IPS-20b (cell line): ENCODE measurements around the gene RPP25.

Experiments used
- H3K27ac ChIP-seq: one replicate; pipeline ENCODE4 v1.5.1; 2013; ENCODE audit warnings: low read length
- H3K27me3 ChIP-seq: 2 replicates; pipeline ENCODE4 v1.6.1; 2013; ENCODE audit warnings: mild to moderate bottlenecking, low read length, inconsistent platforms; ENCODE audit not compliant: insufficient read depth
- H3K36me3 ChIP-seq: 2 replicates; pipeline ENCODE4 v1.6.1; 2013; ENCODE audit warnings: low read depth, mild to moderate bottlenecking, inconsistent platforms, low read length, moderate library complexity; ENCODE audit not compliant: insufficient read depth
- H3K4me1 ChIP-seq: 2 replicates; pipeline ENCODE4 v1.6.1; 2013; ENCODE audit warnings: mild to moderate bottlenecking, control low read depth, inconsistent platforms, low read length, moderate library complexity; ENCODE audit not compliant: insufficient read depth
- H3K4me3 ChIP-seq: 2 replicates; pipeline ENCODE4 v1.5.1; 2013; ENCODE audit warnings: mild to moderate bottlenecking, low read length, inconsistent platforms
- H3K9ac ChIP-seq: 2 replicates; pipeline ENCODE4 v1.6.1; 2013; ENCODE audit warnings: low read depth, mild to moderate bottlenecking, inconsistent platforms, low read length, moderate library complexity
- H3K9me3 ChIP-seq: 2 replicates; pipeline ENCODE4 v1.6.1; 2013; ENCODE audit warnings: mild to moderate bottlenecking, low read depth, low read length, inconsistent platforms; ENCODE audit not compliant: insufficient read depth

Gene RPP25

GRCh38 chr15:74961616-74962015, 5.0 kb upstream of the RPP25 start:
- no peak overlapping the region for H3K4me3 ChIP-seq

GRCh38 chr15:74960995-74961588, 4.5 kb upstream of the RPP25 start:
- peaks cover 63% of the 10 kb centered on the region for H3K27me3 ChIP-seq
- no peak overlapping the region for H3K27ac ChIP-seq
- no peaks in the 10 kb centered on the region for H3K9me3 ChIP-seq
- no peak overlapping the region for H3K9ac ChIP-seq
- H3K4me1 ChIP-seq, result no peaks in the 10 kb centered on the region; the same call in 1 of the 2 replicates
- H3K4me3 ChIP-seq, result no peak overlapping the region
- H3K36me3 ChIP-seq, result no peaks in the 10 kb centered on the region

More at GRCh38 chr15:74961616-74962015, 5.0 kb upstream of the RPP25 start:
- Histone ChIP-seq H3K27ac (no peak overlapping the region), H3K36me3 (no peaks in the 10 kb centered on the region), H3K27me3 (peaks cover 60% of the 10 kb centered on the region), H3K9me3 (no peaks in the 10 kb centered on the region), H3K4me1 (no peaks in the 10 kb centered on the region; the same call in 1 of the 2 replicates), H3K9ac (no peak overlapping the region)

GRCh38 chr15:74960286-74960685, 3.7 kb upstream of the RPP25 start:
- Histone ChIP-seq H3K9me3 (no peaks in the 10 kb centered on the region), H3K4me3 (no peak overlapping the region), H3K36me3 (no peaks in the 10 kb centered on the region), H3K27ac (no peak overlapping the region), H3K27me3 (peaks cover 71% of the 10 kb centered on the region), H3K9ac (no peak overlapping the region), H3K4me1 (no peaks in the 10 kb centered on the region; the same call in 1 of the 2 replicates)

GRCh38 chr15:74959586-74959939, 3.0 kb upstream of the RPP25 start:
- H3K9me3 ChIP-seq, result no peaks in the 10 kb centered on the region
- H3K27ac ChIP-seq, result no peak overlapping the region
- no peaks in the 10 kb centered on the region; the same call in 1 of the 2 replicates for H3K4me1 ChIP-seq
- H3K9ac ChIP-seq, result no peak overlapping the region
- no peaks in the 10 kb centered on the region for H3K36me3 ChIP-seq
- peaks cover 78% of the 10 kb centered on the region for H3K27me3 ChIP-seq
- H3K4me3 ChIP-seq, result peak overlapping the region; percentile 75; the same call in 1 of the 2 replicates

GRCh38 chr15:74958908-74959585, 2.5 kb upstream of the RPP25 start:
- no peaks in the 10 kb centered on the region; the same call in 1 of the 2 replicates for H3K4me1 ChIP-seq
- H3K27me3 ChIP-seq, result peaks cover 80% of the 10 kb centered on the region
- H3K4me3 ChIP-seq, result peak overlapping the region; percentile 75
- H3K9me3 ChIP-seq, result no peaks in the 10 kb centered on the region
- H3K9ac ChIP-seq, result no peak overlapping the region
- H3K27ac ChIP-seq, result no peak overlapping the region
- no peaks in the 10 kb centered on the region for H3K36me3 ChIP-seq

GRCh38 chr15:74958320-74958907, 1.8 kb upstream of the RPP25 start:
- Histone ChIP-seq H3K4me3 (peak overlapping the region; percentile 75), H3K36me3 (no peaks in the 10 kb centered on the region), H3K4me1 (no peaks in the 10 kb centered on the region; the same call in 1 of the 2 replicates), H3K9me3 (no peaks in the 10 kb centered on the region), H3K27me3 (peaks cover 79% of the 10 kb centered on the region), H3K27ac (no peak overlapping the region), H3K9ac (no peak overlapping the region)

DNA sequence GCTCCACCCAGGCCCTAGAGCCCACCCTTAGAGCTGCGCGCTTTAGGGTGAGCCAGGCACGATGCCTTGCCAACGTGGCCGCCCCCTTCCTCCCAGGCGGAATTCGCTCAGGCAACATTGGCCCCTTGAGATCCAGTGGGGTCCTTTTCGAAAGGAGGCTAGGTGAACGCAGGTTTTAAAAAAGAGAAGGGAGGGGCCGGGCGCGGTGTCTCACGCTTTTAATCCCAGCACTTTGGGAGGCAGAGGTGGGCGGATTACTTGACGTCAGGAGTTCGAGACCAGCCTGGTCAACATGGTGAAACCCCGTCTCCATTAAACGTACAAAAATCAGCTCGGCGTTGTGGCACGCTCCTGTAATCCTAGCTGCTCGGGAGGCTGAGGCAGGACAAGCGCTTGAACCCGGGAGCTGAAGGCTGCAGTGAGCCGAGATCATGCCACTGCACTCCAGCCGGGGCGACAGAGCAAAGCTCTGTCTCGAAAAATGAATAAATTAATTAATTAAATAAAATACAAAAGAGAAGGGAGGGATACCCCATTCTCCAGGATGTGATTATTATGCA, 984 bp upstream of the RPP25 start:
- no peaks in the 10 kb centered on the region for H3K9me3 ChIP-seq
- no peaks in the 10 kb centered on the region for H3K36me3 ChIP-seq
- no peaks in the 10 kb centered on the region; the same call in 1 of the 2 replicates for H3K4me1 ChIP-seq
- H3K27ac ChIP-seq, result no peak overlapping the region
- H3K27me3 ChIP-seq, result peaks cover 70% of the 10 kb centered on the region
- H3K4me3 ChIP-seq, result peak overlapping the region; percentile 71
- peak overlapping the region; percentile 53; the same call in 1 of the 2 replicates for H3K9ac ChIP-seq

DNA sequence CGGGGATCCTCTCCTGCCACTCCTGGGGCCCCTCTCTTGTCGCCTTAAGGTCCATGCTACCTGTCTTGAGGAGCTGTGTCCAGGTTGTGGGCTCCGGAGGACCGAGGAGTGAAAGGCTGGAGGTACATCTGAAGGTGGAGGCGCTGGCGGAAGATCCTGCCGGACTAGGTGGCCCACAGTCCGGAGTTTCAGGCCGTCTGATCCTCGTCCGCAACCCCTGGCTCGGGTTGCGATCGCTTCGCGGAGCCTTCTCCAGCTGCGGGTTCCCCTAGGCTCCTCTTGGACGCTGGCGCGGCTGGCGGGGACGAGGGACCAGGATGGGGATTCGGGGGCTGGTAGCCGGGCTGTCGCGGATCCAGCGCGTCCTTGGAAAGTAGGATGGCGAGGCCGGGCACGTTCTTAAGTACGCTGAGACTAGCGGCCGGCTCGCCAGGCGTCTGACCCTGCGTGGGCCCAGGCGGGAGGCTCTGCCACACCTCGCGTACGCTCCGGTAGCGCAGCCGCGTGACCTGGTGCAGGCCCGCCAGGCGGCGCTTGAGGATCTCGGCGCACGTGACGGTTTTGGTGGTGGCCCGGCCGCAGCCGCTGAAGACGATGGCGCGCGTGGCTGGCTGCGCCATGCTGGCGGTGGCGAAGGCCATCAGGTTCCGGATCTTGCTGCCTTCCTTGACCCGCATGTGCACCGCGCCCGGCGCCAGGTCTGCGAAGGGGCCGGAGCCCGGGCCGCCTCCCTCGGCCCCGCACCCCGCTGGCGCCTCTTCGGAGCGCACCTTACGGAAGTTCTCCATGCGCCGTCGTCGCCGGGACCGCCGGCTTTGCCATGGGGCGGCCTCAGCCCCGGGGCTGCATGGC, 550 bp downstream of the RPP25 start:
- Histone ChIP-seq H3K4me3 (peak overlapping the region; percentile 71), H3K36me3 (no peaks in the 10 kb centered on the region), H3K9ac (peak overlapping the region; percentile 31), H3K9me3 (no peaks in the 10 kb centered on the region), H3K4me1 (no peaks in the 10 kb centered on the region; the same call in 1 of the 2 replicates), H3K27me3 (peaks cover 60% of the 10 kb centered on the region), H3K27ac (no peak overlapping the region)

- Histone ChIP-seq H3K4me1 (peaks cover 4% of the 10 kb centered on the region; the same call in 1 of the 2 replicates), H3K4me3 (peak overlapping the region; percentile 71), H3K9ac (peak overlapping the region; percentile 31; the same call in 1 of the 2 replicates), H3K36me3 (no peaks in the 10 kb centered on the region), H3K9me3 (no peaks in the 10 kb centered on the region), H3K27ac (no peak overlapping the region), H3K27me3 (peaks cover 53% of the 10 kb centered on the region)
Observed at GRCh38 chr15:74955017-74955416, 1.6 kb downstream of the RPP25 start.

GRCh38 chr15:74954515-74954914, 2.1 kb downstream of the RPP25 start:
- Histone ChIP-seq H3K27ac (no peak overlapping the region), H3K4me3 (peak overlapping the region; percentile 71), H3K9ac (0 out of 2 replicates have a peak overlapping the region, but pooled peaks have one; percentile 31), H3K27me3 (peaks cover 48% of the 10 kb centered on the region), H3K9me3 (no peaks in the 10 kb centered on the region), H3K36me3 (no peaks in the 10 kb centered on the region), H3K4me1 (peaks cover 4% of the 10 kb centered on the region; the same call in 1 of the 2 replicates)

DNA sequence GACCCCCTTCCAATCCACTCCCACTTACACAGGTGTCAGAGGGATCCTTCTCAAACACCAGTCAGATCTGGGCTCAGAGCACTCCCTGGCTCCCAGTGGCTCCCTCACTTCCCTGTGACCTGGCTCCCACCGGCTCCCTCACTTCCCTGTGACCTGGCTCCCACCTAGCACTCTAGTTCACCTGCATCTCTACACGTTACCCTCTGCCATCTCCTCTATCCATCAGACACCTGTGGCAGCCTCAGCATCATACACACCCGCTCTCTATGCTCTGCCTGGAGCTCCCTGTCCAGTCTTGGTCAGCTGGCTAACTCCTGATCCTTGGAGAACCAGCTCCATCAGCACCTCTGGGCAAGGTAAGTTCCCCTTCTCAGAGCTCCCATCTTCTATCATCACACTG, 5.6 kb downstream of the RPP25 start:
- Histone ChIP-seq H3K9me3 (no peaks in the 10 kb centered on the region), H3K4me3 (no peak overlapping the region), H3K36me3 (no peaks in the 10 kb centered on the region), H3K4me1 (peaks cover 4% of the 10 kb centered on the region; the same call in 1 of the 2 replicates), H3K27me3 (peaks cover 16% of the 10 kb centered on the region), H3K9ac (no peak overlapping the region), H3K27ac (no peak overlapping the region)
